ENCODE results near the gene KRT1.

- TF ChIP-seq CTCF (IDR thresholded peaks at IDR 0.05; ENCODE audit: low read depth, low read length, poor library complexity, severe bottlenecking): no peak
- TF ChIP-seq EZH2phosphoT487 (IDR thresholded peaks at IDR 0.05; ENCODE audit: borderline replicate concordance, low read length): no peak
These were observed 2.8 kb upstream of the KRT1 start for GRCh38 chr12:52682938-52683574.

All from DOHH2 (cell line).